Hematopoietic multipotent progenitor cell treated with erythropoietin and hydrocortisone succinate and interleukin-3 and kit ligand, for 15 days (in vitro differentiated cells): ENCODE results near the gene LIPA.
"Not testable (repeated sequence)": the region's sequence is repeated elsewhere in the genome, so short reads cannot be mapped to it uniquely, and the experiment has no call there.

Source experiments
- DNase-seq: peaks from one replicate; pipeline ENCODE4 v3.0.0-alpha.2; 2015; ENCODE audit warnings: low spot score

The LIPA gene

GRCh38 chr10:89207181-89207800 is 44.3 kb downstream of the LIPA start, which contains the start of gene CH25H:
Gene CH25H (minus strand): TSS chr10:89207317. CDS start chr10:89207292, 25 bp downstream.
- DNase-seq: no peak

GRCh38 chr10:89206402-89207180 is 45.0 kb downstream of the LIPA start:
- no peak for DNase-seq

- no peak for DNase-seq
Observed at GRCh38 chr10:89204621-89205185, 46.9 kb downstream of the LIPA start.

- DNase-seq: no peak
Observed at GRCh38 chr10:89203237-89203636, 48.3 kb downstream of the LIPA start.

GRCh38 chr10:89202033-89202425 is 49.5 kb downstream of the LIPA start:
- no peak for DNase-seq

- DNase-seq: no peak
Observed at GRCh38 chr10:89201345-89202032, 50.1 kb downstream of the LIPA start.

GRCh38 chr10:89197473-89197872 is 54.1 kb downstream of the LIPA start:
- DNase-seq: no peak

- DNase-seq: not testable (repeated sequence)
Observed at GRCh38 chr10:89191301-89191700, 60.3 kb downstream of the LIPA start.

GRCh38 chr10:89189211-89189734 is 62.3 kb downstream of the LIPA start:
- no peak for DNase-seq

- DNase-seq: no peak
Observed at GRCh38 chr10:89185658-89186057, 65.9 kb downstream of the LIPA start.

GRCh38 chr10:89184638-89185037 is 66.9 kb downstream of the LIPA start:
- DNase-seq: no peak

GRCh38 chr10:89183571-89183970 is 68.0 kb downstream of the LIPA start:
- no peak for DNase-seq

- no peak for DNase-seq
Observed at GRCh38 chr10:89182894-89183293, 68.7 kb downstream of the LIPA start.

- no peak for DNase-seq
Observed at GRCh38 chr10:89175816-89176215, 75.8 kb downstream of the LIPA start.

GRCh38 chr10:89173075-89173474 is 78.5 kb downstream of the LIPA start:
- no peak for DNase-seq

GRCh38 chr10:89171996-89172395 is 79.6 kb downstream of the LIPA start:
- no peak for DNase-seq

GRCh38 chr10:89171263-89171872 is 80.2 kb downstream of the LIPA start:
- no peak for DNase-seq

- DNase-seq: not testable (repeated sequence)
Observed at GRCh38 chr10:89168354-89168900, 83.1 kb downstream of the LIPA start.

GRCh38 chr10:89167915-89168314 is 83.7 kb downstream of the LIPA start:
- DNase-seq: no peak

GRCh38 chr10:89165923-89166322 is 85.7 kb downstream of the LIPA start:
- DNase-seq: no peak

GRCh38 chr10:89164920-89165319 is 86.7 kb downstream of the LIPA start:
- DNase-seq: no peak

- no peak for DNase-seq
Observed at GRCh38 chr10:89164080-89164479, 87.5 kb downstream of the LIPA start.
